Activated CD4-positive, alpha-beta T cell treated with anti-CD3 and anti-CD28 coated beads, Interleukin-2, Interleukin-4, amounts not matched to agents 100 ng/mL and 50 ng/mL, durations not matched to agents 16 hours and 8 hours (primary cell): ENCODE data around the gene OXCT2.
"Not testable (repeated sequence)": the region's sequence is repeated elsewhere in the genome, so short reads cannot be mapped to it uniquely, and the experiment has no call there.

Experiments
- DNase-seq: peaks from one replicate; pipeline ENCODE4 v3.0.0-alpha.2; 2020; ENCODE audit warnings: low spot score

The OXCT2 gene

GRCh38 chr1:39787468-39787867 lies 16.3 kb upstream of the OXCT2 start:
- no peak for DNase-seq

- not testable (repeated sequence) for DNase-seq
Observed at GRCh38 chr1:39787108-39787375, 15.9 kb upstream of the OXCT2 start.

- not testable (repeated sequence) for DNase-seq
Observed at GRCh38 chr1:39786303-39787107, 15.4 kb upstream of the OXCT2 start.

GRCh38 chr1:39782685-39783084 lies 11.5 kb upstream of the OXCT2 start:
- not testable (repeated sequence) for DNase-seq

GRCh38 chr1:39782103-39782502 lies 11.0 kb upstream of the OXCT2 start:
- no peak for DNase-seq

GRCh38 chr1:39781349-39781715 lies 10.2 kb upstream of the OXCT2 start:
- no peak for DNase-seq

- no peak for DNase-seq
Observed at GRCh38 chr1:39779821-39780220, 8.7 kb upstream of the OXCT2 start.

GRCh38 chr1:39779137-39779536 lies 8.0 kb upstream of the OXCT2 start:
- DNase-seq, result no peak

GRCh38 chr1:39778463-39779099 lies 7.4 kb upstream of the OXCT2 start:
- DNase-seq, result not testable (repeated sequence)

GRCh38 chr1:39777896-39778295 lies 6.7 kb upstream of the OXCT2 start:
- not testable (repeated sequence) for DNase-seq

- DNase-seq, result no peak
Observed at GRCh38 chr1:39777306-39777705, 6.2 kb upstream of the OXCT2 start.

GRCh38 chr1:39776886-39777285 lies 5.7 kb upstream of the OXCT2 start:
- no peak for DNase-seq

- DNase-seq, result no peak
Observed at GRCh38 chr1:39776400-39776713, 5.2 kb upstream of the OXCT2 start.

GRCh38 chr1:39775676-39776399 lies 4.7 kb upstream of the OXCT2 start:
- DNase-seq, result not testable (repeated sequence)

- DNase-seq, result not testable (repeated sequence)
Observed at GRCh38 chr1:39775141-39775540, 4.0 kb upstream of the OXCT2 start.

- not testable (repeated sequence) for DNase-seq
Observed at GRCh38 chr1:39773369-39773979, 2.3 kb upstream of the OXCT2 start.

GRCh38 chr1:39770100-39771021 lies 787 bp downstream of the OXCT2 start:
- not testable (repeated sequence) for DNase-seq

- not testable (repeated sequence) for DNase-seq
Observed at GRCh38 chr1:39769502-39769901, 1.6 kb downstream of the OXCT2 start.

GRCh38 chr1:39766466-39766865 lies 4.7 kb downstream of the OXCT2 start:
- not testable (repeated sequence) for DNase-seq

GRCh38 chr1:39764512-39764911 lies 6.6 kb downstream of the OXCT2 start:
- not testable (repeated sequence) for DNase-seq

GRCh38 chr1:39763619-39764374 lies 7.4 kb downstream of the OXCT2 start:
- not testable (repeated sequence) for DNase-seq
